Endothelial cell of umbilical vein (primary cell): Measurements from ENCODE around the gene POLR2L. TPM values are rescaled to one million over a fixed set of nuclear protein-coding genes. Genes with fewer than 3 reads are reported as not detected.

ENCODE experiments used
- BruUV-seq: library from RNA; stranded (reverse); fragments of 400-500 nt; replicated peaks from 2 replicates; lab custom pipeline; 2021; lab: Mats Ljungman, UMichigan
- CTCF ChIA-PET: fragments of 300-600, 350-600 bp; sonication (Branson Sonifier 250); formaldehyde crosslinking; loops from one replicate; lab custom pipeline; 2021; ENCODE audit warnings: antibody characterized with exemption, inconsistent platforms; lab: Charles Lee
- POLR2A ChIA-PET: fragments of 300-600, 350-600 bp; sonication (Branson Sonifier 250); formaldehyde crosslinking; loops from one replicate; lab custom pipeline; 2021; ENCODE audit warnings: antibody characterized with exemption, inconsistent platforms; lab: Charles Lee
- DNase-seq: peaks from one replicate; pipeline ENCODE4 v3.0.0-alpha.2; 2011; ENCODE audit warnings: low read depth, low spot score
- FAIRE-seq: peaks from 2 replicates; lab custom pipeline; 2011; peaks lifted over from hg19 to GRCh38; lab: Jason Lieb, UNC
- H2AFZ ChIP-seq: 2 replicates; pipeline ENCODE4 v1.6.0; 2012; ENCODE audit warnings: low read depth, low read length, control low read depth, inconsistent platforms
- H3K27ac ChIP-seq: 2 replicates; pipeline ENCODE4 v1.5.1; 2011; ENCODE audit warnings: low read depth, mild to moderate bottlenecking, control low read depth, low read length, moderate library complexity; ENCODE audit not compliant: insufficient read depth
- H3K27me3 ChIP-seq, 2 experiments: 2 replicates each; pipeline versions ENCODE4 v1.6.0 to v1.6.1; 2011; ENCODE audit warnings: low read length in 2 of 2, mixed read lengths in 1 of 2; ENCODE audit not compliant: control insufficient read depth in 2 of 2, insufficient read depth in 2 of 2
- H3K36me3 ChIP-seq, 2 experiments: 2 replicates in 1 of 2; 3 replicates in 1 of 2; pipeline ENCODE4 v1.5.1; 2011; ENCODE audit warnings: low read length in 2 of 2, mild to moderate bottlenecking in 1 of 2, moderate library complexity in 1 of 2; ENCODE audit not compliant: control insufficient read depth in 2 of 2, insufficient read depth in 2 of 2; ENCODE audit errors: extremely low read depth in 1 of 2
- H3K4me1 ChIP-seq: 3 replicates; pipeline ENCODE4 v1.5.1; 2011; ENCODE audit warnings: mild to moderate bottlenecking, low read length; ENCODE audit not compliant: control insufficient read depth, insufficient read depth; ENCODE audit errors: extremely low read depth
- H3K4me2 ChIP-seq: 2 replicates; pipeline ENCODE4 v1.6.1; 2011; ENCODE audit warnings: low read length, control low read depth, mixed read lengths; ENCODE audit not compliant: insufficient read depth
- H3K4me3 ChIP-seq, 3 experiments: fragments of 200-600 bp in 1 of 3; sonication (generic), shearing (Covaris generic) in 1 of 3; replicated peaks in 1 of 3; 2 replicates each; pipeline ENCODE4 v1.5.1; 2011 to 2016; ENCODE audit warnings: control low read depth in 3 of 3, low read length in 3 of 3, mild to moderate bottlenecking in 2 of 3, inconsistent platforms in 1 of 3, low read depth in 1 of 3, moderate library complexity in 1 of 3; ENCODE audit not compliant: insufficient read depth in 1 of 3
- H3K79me2 ChIP-seq: 2 replicates; pipeline ENCODE4 v1.6.0; 2012; ENCODE audit warnings: low read length, inconsistent platforms; ENCODE audit not compliant: control insufficient read depth, insufficient read depth
- H3K9ac ChIP-seq: replicated peaks from 2 replicates; pipeline ENCODE3; 2011; ENCODE audit warnings: low read length, control low read depth; ENCODE audit not compliant: insufficient read depth; ENCODE audit errors: extremely low read depth
- H3K9me1 ChIP-seq: replicated peaks from 3 replicates; pipeline ENCODE4 v1.6.0; 2011; ENCODE audit warnings: mild to moderate bottlenecking, low read length; ENCODE audit not compliant: control insufficient read depth, insufficient read depth; ENCODE audit errors: extremely low read depth
- H3K9me3 ChIP-seq: replicated peaks from 2 replicates; pipeline ENCODE4 v1.5.1; 2012; ENCODE audit warnings: low read length, inconsistent platforms; ENCODE audit not compliant: control insufficient read depth, insufficient read depth
- H4K20me1 ChIP-seq: replicated peaks from 2 replicates; pipeline ENCODE3; 2011; ENCODE audit warnings: mild to moderate bottlenecking, low read length; ENCODE audit not compliant: control insufficient read depth, insufficient read depth; ENCODE audit errors: extremely low read depth
- EZH2 ChIP-seq: IDR thresholded peaks from 2 replicates; pipeline ENCODE4 v1.6.1; 2012; ENCODE audit warnings: borderline replicate concordance, low read depth, mild to moderate bottlenecking, moderate library complexity, low read length, inconsistent platforms; ENCODE audit not compliant: severe bottlenecking
- FOS ChIP-seq: IDR thresholded peaks from 2 replicates; pipeline ENCODE4 v1.6.1; 2011; ENCODE audit warnings: mild to moderate bottlenecking, low read length, moderate library complexity, borderline replicate concordance; ENCODE audit not compliant: insufficient read depth
- GATA2 ChIP-seq: IDR thresholded peaks from 2 replicates; pipeline ENCODE4 v1.7.0; 2011; ENCODE audit warnings: low read depth, mild to moderate bottlenecking, moderate library complexity, mixed read lengths, low read length; ENCODE audit not compliant: insufficient read length, insufficient read depth
- JUN ChIP-seq: IDR thresholded peaks from 2 replicates; pipeline ENCODE4 v1.6.1; 2011; ENCODE audit warnings: borderline replicate concordance, low read depth; ENCODE audit not compliant: insufficient read length, insufficient read depth
- MYC ChIP-seq: IDR thresholded peaks from one replicate; pipeline ENCODE4 v1.6.1; 2011; ENCODE audit warnings: mild to moderate bottlenecking, low read depth, low read length
- POLR2A ChIP-seq: IDR thresholded peaks from 2 replicates; pipeline ENCODE4 v1.6.1; 2012; ENCODE audit warnings: low read depth, mild to moderate bottlenecking, control low read depth, low read length
- POLR2AphosphoS5 ChIP-seq: IDR thresholded peaks from 2 replicates; pipeline ENCODE4 v1.6.1; 2012; ENCODE audit warnings: low read depth, mild to moderate bottlenecking, control low read depth, low read length, moderate library complexity; ENCODE audit not compliant: insufficient read depth
- dilution Hi-C: fragments of 300-500 bp; cut with MboI; formaldehyde crosslinking; loops from one replicate; pipeline ENCODE4 v1.15.0; 2019; ENCODE audit warnings: low sequenced_read_pairs; ENCODE audit not compliant: extremely low pct_ligation_motif_present
- intact Hi-C: fragments of 100-400 bp; cut with micrococcal nuclease; formaldehyde crosslinking; loops from one replicate; pipeline ENCODE4 v1.10.0; 2022
- polyA plus RNA-seq, 4 experiments: library from polyadenylated mRNA; depleted of rRNA in 3 of 4; stranded (reverse) in 3 of 4; unstranded in 1 of 4; fragments of >200 nt; gene quantifications; 2 replicates each; pipeline versions ENCODE4 v1.2.1 to v1.2.3, GENCODE V29; 2011 to 2012; ENCODE audit warnings: missing spikeins in 1 of 4
- total RNA-seq: library from RNA; stranded (reverse); gene quantifications from 2 replicates; pipeline ENCODE4 v1.2.3, GENCODE V29; 2021
- TF ChIP-seq, protein P1 (sequence below), 2 donors: IDR thresholded peaks; 1 replicate in 1 of 2; 2 replicates in 1 of 2; pipeline ENCODE4 v1.5.1; 2011; ENCODE audit warnings: low read length in 2 of 2, mild to moderate bottlenecking in 2 of 2, moderate library complexity in 2 of 2, control low read depth in 1 of 2, inconsistent platforms in 1 of 2, low read depth in 1 of 2; ENCODE audit not compliant: insufficient read depth in 1 of 2; ENCODE audit errors: extremely low read depth in 1 of 2
- TF ChIP-seq, protein P2 (sequence below): IDR thresholded peaks from 2 replicates; pipeline ENCODE4 v1.6.1; 2011; ENCODE audit not compliant: insufficient read depth, insufficient read length

The POLR2L gene
- total and polyA plus RNA-seq, 2 donors (not counting 3 experiments of a cell fraction or from before 2014, with no cell fraction given), result 146 to 259 TPM

DNA sequence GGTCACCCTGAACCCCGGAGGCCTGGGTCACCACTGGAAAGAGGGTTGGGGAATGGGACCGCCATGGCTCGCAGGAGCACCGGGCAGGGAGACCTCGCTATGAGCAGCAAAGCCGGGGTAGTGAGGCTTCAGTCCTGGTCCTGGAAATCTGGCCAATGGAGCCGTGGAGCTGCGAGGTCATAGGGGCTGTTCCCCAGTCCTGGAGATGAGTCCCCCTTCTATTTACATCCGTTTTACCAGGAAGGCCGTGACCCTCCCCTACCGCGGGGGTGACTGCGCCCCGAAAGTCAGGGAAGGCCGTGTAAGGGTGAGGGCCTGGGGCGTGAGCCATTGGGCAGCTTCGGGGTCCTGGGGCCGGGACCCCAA, 37.7 kb downstream of the POLR2L start:
- peaks cover 0 to 19% of the 10 kb centered on the region in 2 experiments for H3K36me3 ChIP-seq
- no TSS peak for BruUV-seq
- peak overlapping the region; percentile 11 for H2AFZ ChIP-seq
- H3K79me2 ChIP-seq, result peaks cover 12% of the 10 kb centered on the region
- peak overlapping the region; percentile 1 for H3K27ac ChIP-seq
- CTCF ChIA-PET, result interaction anchor here (1.0 to 1.6 kb wide), 3 partner anchors 25 to 36 kb away, joined by 3 to 5 read pairs (median 4); no protein-coding TSS in a partner anchor
- POLR2A ChIA-PET, result no interaction called here
- H3K9me1 ChIP-seq, result no peaks in the 10 kb centered on the region
- DNase-seq (no peak), FAIRE-seq (no peak)
- peaks cover 21% of the 10 kb centered on the region for H3K4me1 ChIP-seq
- no peaks in the 10 kb centered on the region for H3K9me3 ChIP-seq
- H3K4me3 ChIP-seq, result peak overlapping the region; percentile 42 to 74 (median 59)
- TF ChIP-seq MYC (no peak), JUN (no peak), EZH2 (no peak), FOS (no peak), POLR2A (no peak), POLR2AphosphoS5 (no peak), GATA2 (no peak)
- TF ChIP-seq, protein P1, sequence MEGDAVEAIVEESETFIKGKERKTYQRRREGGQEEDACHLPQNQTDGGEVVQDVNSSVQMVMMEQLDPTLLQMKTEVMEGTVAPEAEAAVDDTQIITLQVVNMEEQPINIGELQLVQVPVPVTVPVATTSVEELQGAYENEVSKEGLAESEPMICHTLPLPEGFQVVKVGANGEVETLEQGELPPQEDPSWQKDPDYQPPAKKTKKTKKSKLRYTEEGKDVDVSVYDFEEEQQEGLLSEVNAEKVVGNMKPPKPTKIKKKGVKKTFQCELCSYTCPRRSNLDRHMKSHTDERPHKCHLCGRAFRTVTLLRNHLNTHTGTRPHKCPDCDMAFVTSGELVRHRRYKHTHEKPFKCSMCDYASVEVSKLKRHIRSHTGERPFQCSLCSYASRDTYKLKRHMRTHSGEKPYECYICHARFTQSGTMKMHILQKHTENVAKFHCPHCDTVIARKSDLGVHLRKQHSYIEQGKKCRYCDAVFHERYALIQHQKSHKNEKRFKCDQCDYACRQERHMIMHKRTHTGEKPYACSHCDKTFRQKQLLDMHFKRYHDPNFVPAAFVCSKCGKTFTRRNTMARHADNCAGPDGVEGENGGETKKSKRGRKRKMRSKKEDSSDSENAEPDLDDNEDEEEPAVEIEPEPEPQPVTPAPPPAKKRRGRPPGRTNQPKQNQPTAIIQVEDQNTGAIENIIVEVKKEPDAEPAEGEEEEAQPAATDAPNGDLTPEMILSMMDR (IDR thresholded peaks at IDR 0.05; ENCODE audit: extremely low read depth in 1 of 2, insufficient read depth in 1 of 2, low read depth in 1 of 2, low read length in 2 of 2), result no peak
- TF ChIP-seq, protein P2, sequence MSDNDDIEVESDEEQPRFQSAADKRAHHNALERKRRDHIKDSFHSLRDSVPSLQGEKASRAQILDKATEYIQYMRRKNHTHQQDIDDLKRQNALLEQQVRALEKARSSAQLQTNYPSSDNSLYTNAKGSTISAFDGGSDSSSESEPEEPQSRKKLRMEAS, result no peak
- H4K20me1 ChIP-seq, result no peaks in the 10 kb centered on the region
- H3K4me2 ChIP-seq, result peak overlapping the region; percentile 91
- no peaks in the 10 kb centered on the region for H3K27me3 ChIP-seq
- intact Hi-C loops, result no loop called here
- dilution Hi-C loops, result no loop called here
- H3K9ac ChIP-seq, result peak overlapping the region; percentile 13
